HEK293T (cell line): ENCODE results near the gene SSH2.

Experiments
- BHLHE40 ChIP-seq: fragments of 450-650 bp; IDR thresholded peaks from 2 replicates; pipeline ENCODE4 v1.6.1; 2016; ENCODE audit warnings: mild to moderate bottlenecking, moderate library complexity, borderline replicate concordance
- ELF4 ChIP-seq: fragments of 450-650 bp; IDR thresholded peaks from 2 replicates; pipeline ENCODE4 v1.6.1; 2017; ENCODE audit warnings: antibody characterized with exemption
- L3MBTL2 ChIP-seq: fragments of 450-650 bp; conservative IDR thresholded peaks from 2 replicates; pipeline ENCODE4 v1.6.1; 2016; ENCODE audit warnings: mild to moderate bottlenecking
- LEF1 ChIP-seq: fragments of 450-650 bp; IDR thresholded peaks from 2 replicates; pipeline ENCODE4 v1.6.1; 2017; ENCODE audit warnings: mild to moderate bottlenecking, borderline replicate concordance
- TARDBP ChIP-seq: fragments of 450-650 bp; IDR thresholded peaks from 2 replicates; pipeline ENCODE4 v1.6.1; 2016
- TF ChIP-seq, protein P1 (sequence below): fragments of 450-650 bp; IDR thresholded peaks from 2 replicates; pipeline ENCODE4 v1.6.1; 2016

DNA sequence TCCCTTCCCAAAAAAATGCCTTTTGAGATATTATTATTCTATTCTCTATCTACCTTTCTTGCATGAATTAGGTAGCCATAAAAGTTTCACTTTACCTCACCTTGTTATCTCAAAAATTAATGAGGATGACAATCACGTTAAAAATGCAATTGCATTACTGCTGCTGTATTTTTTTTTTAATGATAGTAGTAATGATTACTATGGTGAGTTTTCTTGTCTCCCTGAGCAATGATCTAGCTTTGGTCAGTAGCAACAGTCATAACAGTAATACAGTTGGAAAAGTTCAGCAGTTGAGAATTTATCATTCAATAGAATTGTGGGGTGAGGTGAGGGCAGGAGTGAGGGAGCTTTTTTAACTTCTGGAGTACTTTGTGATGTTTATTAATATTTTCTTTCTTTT, 11.3 kb upstream of the SSH2 start, which contains the start of gene EFCAB5:
- TF ChIP-seq, protein P1, sequence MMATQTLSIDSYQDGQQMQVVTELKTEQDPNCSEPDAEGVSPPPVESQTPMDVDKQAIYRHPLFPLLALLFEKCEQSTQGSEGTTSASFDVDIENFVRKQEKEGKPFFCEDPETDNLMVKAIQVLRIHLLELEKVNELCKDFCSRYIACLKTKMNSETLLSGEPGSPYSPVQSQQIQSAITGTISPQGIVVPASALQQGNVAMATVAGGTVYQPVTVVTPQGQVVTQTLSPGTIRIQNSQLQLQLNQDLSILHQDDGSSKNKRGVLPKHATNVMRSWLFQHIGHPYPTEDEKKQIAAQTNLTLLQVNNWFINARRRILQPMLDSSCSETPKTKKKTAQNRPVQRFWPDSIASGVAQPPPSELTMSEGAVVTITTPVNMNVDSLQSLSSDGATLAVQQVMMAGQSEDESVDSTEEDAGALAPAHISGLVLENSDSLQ, result no peak
- TF ChIP-seq L3MBTL2 (no peak), ELF4 (no peak), LEF1 (no peak), BHLHE40 (no peak), TARDBP (no peak)
